GM12878 (cell line): ENCODE data around the gene STARD10. TPM values are rescaled to one million over a fixed set of nuclear protein-coding genes. Genes with fewer than 3 reads are reported as not detected.

Source experiments
- ATAC-seq: fragments of 200-7000 bp; cut with Tn5 transposase; 3 replicates; pipeline ENCODE4 v1.9.1; 2020; ENCODE audit warnings: mild to moderate bottlenecking, moderate library complexity
- BruUV-seq: library from RNA; stranded (reverse); fragments of 400-500 nt; replicated peaks from 2 replicates; lab custom pipeline; 2021; lab: Mats Ljungman, UMichigan
- CTCF ChIA-PET: fragments of 300-600 bp; sonication (Branson Sonifier 250); formaldehyde crosslinking; extraction: SDS; loops from one replicate; lab custom pipeline; 2021; ENCODE audit warnings: inconsistent platforms; lab: Yijun Ruan, JAX
- POLR2A ChIA-PET: fragments of 350-600 bp; formaldehyde crosslinking; extraction: SDS; loops from one replicate; lab custom pipeline; 2021; ENCODE audit warnings: inconsistent platforms; lab: Charles Lee
- RAD21 ChIA-PET: fragments of 300-600 bp; sonication (Branson Sonifier 250); formaldehyde crosslinking; loops from one replicate; lab custom pipeline; 2023; ENCODE audit warnings: antibody characterized with exemption; ENCODE audit not compliant: unreplicated experiment; lab: Charles Lee
- SMC1A ChIA-PET: fragments of 300-600 bp; sonication (Branson Sonifier 250); formaldehyde crosslinking; loops from one replicate; lab custom pipeline; 2023; ENCODE audit not compliant: unreplicated experiment, uncharacterized antibody; lab: Charles Lee
- DNase-seq: peaks from one replicate; pipeline ENCODE4 v3.0.0-alpha.2; 2011; ENCODE audit warnings: low read depth, low spot score
- FAIRE-seq: peaks from 3 replicates; lab custom pipeline; 2011; peaks lifted over from hg19 to GRCh38; lab: Jason Lieb, UNC
- H2AFZ ChIP-seq: 2 replicates; pipeline ENCODE4 v1.6.0; 2011; ENCODE audit warnings: low read depth, low read length, control low read depth; ENCODE audit not compliant: control insufficient read depth
- H3K27ac ChIP-seq: 2 replicates; pipeline ENCODE4 v1.5.1; 2011; ENCODE audit warnings: control low read depth; ENCODE audit not compliant: control insufficient read depth, insufficient read depth
- H3K27me3 ChIP-seq, 2 experiments: replicated peaks in 1 of 2; 2 replicates each; pipeline versions ENCODE4 v1.6.0 to v1.6.1; 2011; ENCODE audit warnings: low read length in 1 of 2; ENCODE audit not compliant: control insufficient read depth in 2 of 2, insufficient read depth in 2 of 2
- H3K36me3 ChIP-seq, 2 experiments: 2 replicates each; pipeline ENCODE4 v1.5.1; 2011; ENCODE audit warnings: low read length in 1 of 2; ENCODE audit not compliant: control insufficient read depth in 2 of 2, insufficient read depth in 2 of 2
- H3K4me1 ChIP-seq: 2 replicates; pipeline ENCODE4 v1.6.1; 2011; ENCODE audit warnings: mild to moderate bottlenecking, low read length, moderate library complexity, mixed read lengths; ENCODE audit not compliant: control insufficient read depth, insufficient read depth
- H3K4me2 ChIP-seq: 2 replicates; pipeline ENCODE4 v1.6.0; 2011; ENCODE audit warnings: control low read depth; ENCODE audit not compliant: control insufficient read depth, insufficient read depth
- H3K4me3 ChIP-seq: fragments of 200-600 bp; sonication (generic); 2 replicates; pipeline ENCODE4 v1.5.1; 2016
- H3K79me2 ChIP-seq: 2 replicates; pipeline ENCODE4 v1.6.0; 2011; ENCODE audit warnings: low read length; ENCODE audit not compliant: control insufficient read depth, insufficient read depth
- H3K9ac ChIP-seq: 2 replicates; pipeline ENCODE4 v1.8.0; 2011; ENCODE audit warnings: low read length, control low read depth, mixed read lengths; ENCODE audit not compliant: control insufficient read depth, insufficient read depth
- H3K9me3 ChIP-seq: replicated peaks from 3 replicates; pipeline ENCODE4 v1.5.1; 2011; ENCODE audit warnings: mild to moderate bottlenecking, low read length; ENCODE audit not compliant: control insufficient read depth, insufficient read depth
- H4K20me1 ChIP-seq: 2 replicates; pipeline ENCODE4 v1.6.0; 2011; ENCODE audit not compliant: control insufficient read depth, insufficient read depth
- CBX5 ChIP-seq: sonication (generic); IDR thresholded peaks from 2 replicates; pipeline ENCODE4 v1.6.1; 2016; ENCODE audit warnings: low read depth, moderate library complexity, mild to moderate bottlenecking, inconsistent platforms
- CUX1 ChIP-seq: IDR thresholded peaks from 2 replicates; pipeline ENCODE4 v1.6.1; 2012; ENCODE audit warnings: improper control_type of control experiment, low read depth, low read length; ENCODE audit not compliant: insufficient replicate concordance
- E4F1 ChIP-seq: fragments of 450-650 bp; IDR thresholded peaks from 2 replicates; pipeline ENCODE4 v1.6.1; 2018; ENCODE audit warnings: borderline replicate concordance, mild to moderate bottlenecking; ENCODE audit not compliant: partially characterized antibody
- IKZF1 ChIP-seq: fragments of 450-650 bp; conservative IDR thresholded peaks from 2 replicates; pipeline ENCODE4 v1.6.1; 2017; ENCODE audit warnings: antibody characterized with exemption, mild to moderate bottlenecking
- KDM1A ChIP-seq: fragments of 200-600 bp; sonication (generic); IDR thresholded peaks from 2 replicates; pipeline ENCODE4 v1.6.1; 2016; ENCODE audit warnings: borderline replicate concordance
- NFIC ChIP-seq: IDR thresholded peaks from 2 replicates; pipeline ENCODE4 v1.6.1; 2012; ENCODE audit warnings: low read depth, mild to moderate bottlenecking, inconsistent platforms, low read length, moderate library complexity
- NR2F1 ChIP-seq: fragments of 450-650 bp; conservative IDR thresholded peaks from 2 replicates; pipeline ENCODE4 v1.6.1; 2017; ENCODE audit warnings: mild to moderate bottlenecking
- PAX8 ChIP-seq: fragments of 450-650 bp; IDR thresholded peaks from 2 replicates; pipeline ENCODE4 v1.6.1; 2017; ENCODE audit warnings: mild to moderate bottlenecking, moderate library complexity
- POLR2AphosphoS5 ChIP-seq: IDR thresholded peaks from 2 replicates; pipeline ENCODE4 v1.6.1; 2011; ENCODE audit warnings: mild to moderate bottlenecking, low read length, inconsistent platforms
- POU2F2 ChIP-seq: IDR thresholded peaks from 3 replicates; pipeline ENCODE4 v1.6.1; 2011; ENCODE audit warnings: low read depth, mild to moderate bottlenecking, low read length, borderline replicate concordance
- SIN3A ChIP-seq: IDR thresholded peaks from 2 replicates; pipeline ENCODE4 v1.6.1; 2012; ENCODE audit warnings: low read depth, low read length, improper control_type of control experiment
- SMAD1 ChIP-seq: fragments of 450-650 bp; IDR thresholded peaks from 2 replicates; pipeline ENCODE4 v1.6.1; 2018; ENCODE audit warnings: mild to moderate bottlenecking, low read depth; ENCODE audit not compliant: partially characterized antibody
- SPI1 ChIP-seq: IDR thresholded peaks from 2 replicates; pipeline ENCODE4 v1.6.1; 2011; ENCODE audit warnings: low read depth, mild to moderate bottlenecking, low read length, moderate library complexity, borderline replicate concordance; ENCODE audit not compliant: insufficient read depth
- STAT3 ChIP-seq: IDR thresholded peaks from 2 replicates; pipeline ENCODE4 v1.6.1; 2011; ENCODE audit warnings: low read depth, low read length, improper control_type of control experiment
- TCF3 ChIP-seq: IDR thresholded peaks from 2 replicates; pipeline ENCODE4 v1.6.1; 2012; ENCODE audit warnings: low read depth, mild to moderate bottlenecking, low read length, borderline replicate concordance; ENCODE audit not compliant: insufficient read depth
- WGBS: methylation state at CpG from one replicate; pipeline ENCODE4 v1.1.6; 2016; ENCODE audit warnings: low lambda C conversion rate; ENCODE audit not compliant: insufficient replicate concordance, insufficient coverage; ENCODE audit errors: missing lambda C conversion rate; 5-methylcytosine and 5-hydroxymethylcytosine counted together
- in situ Hi-C: fragments of 300-500 bp; cut with MboI; formaldehyde crosslinking; loops from 9 replicates; pipeline ENCODE4 v1.14.3; 2018; ENCODE audit warnings: mixed read lengths
- intact Hi-C: fragments of 100-400 bp; cut with micrococcal nuclease; formaldehyde crosslinking; loops from one replicate; pipeline ENCODE4 v1.14.2; 2022; ENCODE audit not compliant: unreplicated experiment
- polyA plus RNA-seq, 11 experiments: library from polyadenylated mRNA; depleted of rRNA in 4 of 11; unstranded in 6 of 11; stranded (reverse) in 5 of 11; fragments of >200 nt; fragmentation: Nextera tagmentation in 4 of 11; fragmentation: Illumina TruSeq in 1 of 11; extraction: Ambion mirVana in 4 of 11; extraction: Trizol in 1 of 11; gene quantifications; 1 replicate in 1 of 11; 2 replicates in 10 of 11; pipeline versions ENCODE4 v1.2.1 to v1.2.3, GENCODE V29; 2011 to 2016; ENCODE audit warnings: inconsistent platforms in 2 of 11, missing spikeins in 2 of 11, low read depth in 1 of 11
- total RNA-seq, 4 experiments: library from RNA; depleted of rRNA in 3 of 4; stranded (reverse); fragments of >200 nt in 3 of 4; fragmentation: Illumina TruSeq in 1 of 4; extraction: Trizol in 1 of 4; gene quantifications; 2 replicates each; pipeline versions ENCODE4 v1.2.1 to v1.2.3, GENCODE V29; 2013 to 2021

The STARD10 gene
- total and polyA plus RNA-seq, 10 of the 15 experiments (the other 5 are each of a cell fraction or from before 2014, with no cell fraction given), result 0.15 to 43.2 (median 23.1) TPM

- no peaks in the 10 kb centered on the region; a peak in 1 of 4 replicates for H3K36me3 ChIP-seq
- WGBS, result 77% methylated on average over 8 of the region's 8 CpGs
- no peak overlapping the region for H2AFZ ChIP-seq
- no peaks in the 10 kb centered on the region for H3K9me3 ChIP-seq
- H3K4me2 ChIP-seq, result no peak overlapping the region
- no peaks in the 10 kb centered on the region for H3K27me3 ChIP-seq
- RAD21 ChIA-PET, result no interaction called here
- no peaks in the 10 kb centered on the region; the same call in 1 of the 2 replicates for H3K79me2 ChIP-seq
- no peak overlapping the region for H3K27ac ChIP-seq
- CTCF ChIA-PET, result interaction anchor here (1.2 to 1.5 kb wide), 2 partner anchors 33 to 34 kb away, joined by 3 to 6 read pairs; no protein-coding TSS in a partner anchor
- no peak overlapping the region for H3K4me3 ChIP-seq
- H4K20me1 ChIP-seq, result no peaks in the 10 kb centered on the region
- in situ Hi-C loops, result no loop called here
- no TSS peak for BruUV-seq
- POLR2A ChIA-PET, result interaction anchor here (0.6 kb wide), 1 partner anchor 94 kb away, joined by 7 read pairs; no protein-coding TSS in a partner anchor
- SMC1A ChIA-PET, result no interaction called here
- no peak for DNase-seq
- intact Hi-C loops, result no loop called here
- peaks cover 25% of the 10 kb centered on the region for H3K4me1 ChIP-seq
- TF ChIP-seq CBX5 (no peak), CUX1 (no peak), POU2F2 (no peak), STAT3 (no peak), SMAD1 (no peak), E4F1 (no peak), KDM1A (no peak), NFIC (no peak), POLR2AphosphoS5 (no peak), PAX8 (no peak), SPI1 (no peak), TCF3 (no peak), NR2F1 (no peak), IKZF1 (no peak), SIN3A (no peak)
- no peak for FAIRE-seq
- no peak overlapping the region for H3K9ac ChIP-seq
- ATAC-seq, result no peak
Measured at GRCh38 chr11:72759468-72759985, 34.3 kb downstream of the STARD10 start.
